ENCODE measurements around the gene CD2BP2.

Gene CD2BP2

DNA sequence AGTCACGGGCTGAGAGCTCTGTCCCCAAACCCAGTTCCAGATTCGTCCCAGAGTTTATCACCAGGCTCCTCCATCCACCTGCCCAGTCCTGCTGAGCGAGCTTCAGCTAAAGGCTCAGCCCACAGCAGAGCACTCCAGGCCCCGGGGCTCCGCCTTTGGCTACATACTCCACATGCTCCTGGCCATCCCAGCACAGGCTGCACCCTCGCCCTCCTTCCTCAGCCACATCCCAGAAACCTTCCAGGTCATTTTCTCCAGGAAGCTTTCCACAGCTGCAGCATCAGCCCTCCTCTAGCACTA, 4.7 kb upstream of the CD2BP2 start:
- no peaks in the 10 kb centered on the region for H3K27me3 ChIP-seq (ENCODE audit: insufficient read depth, low read length, poor library complexity, severe bottlenecking)
- no peak overlapping the region for H3K4me2 ChIP-seq (ENCODE audit: low read depth, low read length, poor library complexity, severe bottlenecking)
- H3K9ac ChIP-seq (ENCODE audit: low read depth, low read length, poor library complexity, severe bottlenecking), result no peak overlapping the region
- peaks cover 76% of the 10 kb centered on the region for H3K79me2 ChIP-seq (ENCODE audit: insufficient read depth, low read length)
- TF ChIP-seq EZH2phosphoT487 (IDR thresholded peaks at IDR 0.05; ENCODE audit: borderline replicate concordance), result no peak
- TF ChIP-seq, protein P1, sequence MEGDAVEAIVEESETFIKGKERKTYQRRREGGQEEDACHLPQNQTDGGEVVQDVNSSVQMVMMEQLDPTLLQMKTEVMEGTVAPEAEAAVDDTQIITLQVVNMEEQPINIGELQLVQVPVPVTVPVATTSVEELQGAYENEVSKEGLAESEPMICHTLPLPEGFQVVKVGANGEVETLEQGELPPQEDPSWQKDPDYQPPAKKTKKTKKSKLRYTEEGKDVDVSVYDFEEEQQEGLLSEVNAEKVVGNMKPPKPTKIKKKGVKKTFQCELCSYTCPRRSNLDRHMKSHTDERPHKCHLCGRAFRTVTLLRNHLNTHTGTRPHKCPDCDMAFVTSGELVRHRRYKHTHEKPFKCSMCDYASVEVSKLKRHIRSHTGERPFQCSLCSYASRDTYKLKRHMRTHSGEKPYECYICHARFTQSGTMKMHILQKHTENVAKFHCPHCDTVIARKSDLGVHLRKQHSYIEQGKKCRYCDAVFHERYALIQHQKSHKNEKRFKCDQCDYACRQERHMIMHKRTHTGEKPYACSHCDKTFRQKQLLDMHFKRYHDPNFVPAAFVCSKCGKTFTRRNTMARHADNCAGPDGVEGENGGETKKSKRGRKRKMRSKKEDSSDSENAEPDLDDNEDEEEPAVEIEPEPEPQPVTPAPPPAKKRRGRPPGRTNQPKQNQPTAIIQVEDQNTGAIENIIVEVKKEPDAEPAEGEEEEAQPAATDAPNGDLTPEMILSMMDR (conservative IDR thresholded peaks at IDR 0.05; ENCODE audit: low read length), result no peak
- no peak overlapping the region for H3K4me3 ChIP-seq (ENCODE audit: low read length, poor library complexity, severe bottlenecking)
- no peaks in the 10 kb centered on the region for H3K9me2 ChIP-seq (replicated peaks; ENCODE audit: low read depth, low read length)
- H3F3A ChIP-seq (ENCODE audit: low read depth), result no peaks in the 10 kb centered on the region
- H3K4me1 ChIP-seq (ENCODE audit: insufficient read depth, low read length, poor library complexity, severe bottlenecking), result peaks cover 21% of the 10 kb centered on the region
- no peak overlapping the region for H2AFZ ChIP-seq (ENCODE audit: low read length)
- H4K20me1 ChIP-seq (ENCODE audit: insufficient read depth, low read length, poor library complexity, severe bottlenecking), result peaks cover 9% of the 10 kb centered on the region
- peaks cover 37% of the 10 kb centered on the region; the same call in 1 of the 2 replicates for H3K36me3 ChIP-seq (ENCODE audit: insufficient read depth, low read length)
- no peaks in the 10 kb centered on the region for H3K9me3 ChIP-seq (ENCODE audit: insufficient read depth, low read depth, low read length)

DNA sequence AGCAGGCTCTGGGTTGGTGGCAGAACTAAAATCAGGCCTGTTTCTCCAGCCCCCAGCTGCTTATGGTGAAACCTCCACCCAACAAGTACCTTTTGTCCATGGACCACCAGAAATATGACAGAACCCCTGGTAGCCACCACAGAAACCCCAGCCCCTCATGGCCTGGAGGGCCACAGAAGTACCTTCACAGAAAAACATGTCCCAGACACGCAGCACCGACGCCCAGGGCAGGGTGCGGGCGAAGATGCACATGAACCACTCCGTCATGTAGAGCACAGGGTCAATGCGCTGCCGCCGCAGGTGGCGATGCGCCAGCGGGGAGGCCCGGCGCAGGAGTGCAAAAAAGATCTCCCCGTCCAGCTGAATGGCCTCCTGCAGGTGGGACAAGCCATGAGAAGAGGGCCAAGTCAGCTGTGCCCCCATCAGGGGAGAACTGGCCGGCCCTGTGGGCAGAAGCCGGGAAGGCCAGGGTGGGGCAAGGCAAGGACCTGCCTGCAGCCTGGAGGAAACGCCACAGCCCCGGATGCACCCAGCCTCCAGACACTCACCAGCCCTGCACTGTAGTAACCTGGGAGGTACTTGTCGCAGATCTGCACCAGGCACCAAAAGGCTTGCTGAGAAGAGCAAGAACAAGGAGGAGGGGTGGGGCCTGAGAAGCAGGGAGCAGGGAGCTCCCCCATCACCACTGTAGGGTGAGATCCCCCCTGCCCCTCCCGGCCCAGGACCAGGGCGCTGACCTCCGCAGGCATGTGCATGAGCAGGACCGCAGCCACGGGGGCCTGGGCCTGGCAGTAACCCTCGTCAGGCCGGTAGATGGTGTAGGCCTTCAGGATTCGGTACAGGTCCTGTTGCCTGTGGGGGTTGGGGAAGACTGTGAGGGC, 4.1 kb upstream of the CD2BP2 start:
- H3K9me2 ChIP-seq (replicated peaks; ENCODE audit: low read depth, low read length), result no peaks in the 10 kb centered on the region
- H3K79me2 ChIP-seq (ENCODE audit: insufficient read depth, low read length), result peaks cover 76% of the 10 kb centered on the region
- no peak overlapping the region for H3K4me3 ChIP-seq (ENCODE audit: low read length, poor library complexity, severe bottlenecking)
- H3F3A ChIP-seq (ENCODE audit: low read depth), result no peaks in the 10 kb centered on the region
- TF ChIP-seq, protein P1 (conservative IDR thresholded peaks at IDR 0.05; ENCODE audit: low read length), result no peak
- TF ChIP-seq EZH2phosphoT487 (IDR thresholded peaks at IDR 0.05; ENCODE audit: borderline replicate concordance), result no peak
- H3K4me1 ChIP-seq (ENCODE audit: insufficient read depth, low read length, poor library complexity, severe bottlenecking), result peaks cover 15% of the 10 kb centered on the region
- H2AFZ ChIP-seq (ENCODE audit: low read length), result no peak overlapping the region
- H3K27me3 ChIP-seq (ENCODE audit: insufficient read depth, low read length, poor library complexity, severe bottlenecking), result no peaks in the 10 kb centered on the region
- H3K9ac ChIP-seq (ENCODE audit: low read depth, low read length, poor library complexity, severe bottlenecking), result no peak overlapping the region
- H3K4me2 ChIP-seq (ENCODE audit: low read depth, low read length, poor library complexity, severe bottlenecking), result no peak overlapping the region
- H3K36me3 ChIP-seq (ENCODE audit: insufficient read depth, low read length), result peaks cover 37% of the 10 kb centered on the region; the same call in 1 of the 2 replicates
- H3K9me3 ChIP-seq (ENCODE audit: insufficient read depth, low read depth, low read length), result no peaks in the 10 kb centered on the region
- peaks cover 5% of the 10 kb centered on the region for H4K20me1 ChIP-seq (ENCODE audit: insufficient read depth, low read length, poor library complexity, severe bottlenecking)

- Histone ChIP-seq H2AFZ (ENCODE audit: low read length) (no peak overlapping the region), H3K9me2 (replicated peaks; ENCODE audit: low read depth, low read length) (no peaks in the 10 kb centered on the region), H3K4me3 (ENCODE audit: low read length, poor library complexity, severe bottlenecking) (no peak overlapping the region), H3K36me3 (ENCODE audit: insufficient read depth, low read length) (peaks cover 37% of the 10 kb centered on the region; the same call in 1 of the 2 replicates), H3K9me3 (ENCODE audit: insufficient read depth, low read depth, low read length) (no peaks in the 10 kb centered on the region), H3K4me1 (ENCODE audit: insufficient read depth, low read length, poor library complexity, severe bottlenecking) (peaks cover 20% of the 10 kb centered on the region), H3K27me3 (ENCODE audit: insufficient read depth, low read length, poor library complexity, severe bottlenecking) (no peaks in the 10 kb centered on the region), H3K4me2 (ENCODE audit: low read depth, low read length, poor library complexity, severe bottlenecking) (no peak overlapping the region), H3F3A (ENCODE audit: low read depth) (no peaks in the 10 kb centered on the region), H3K9ac (ENCODE audit: low read depth, low read length, poor library complexity, severe bottlenecking) (no peak overlapping the region), H4K20me1 (ENCODE audit: insufficient read depth, low read length, poor library complexity, severe bottlenecking) (peaks cover 12% of the 10 kb centered on the region), H3K79me2 (ENCODE audit: insufficient read depth, low read length) (peaks cover 76% of the 10 kb centered on the region)
- TF ChIP-seq EZH2phosphoT487 (IDR thresholded peaks at IDR 0.05; ENCODE audit: borderline replicate concordance), result no peak
- TF ChIP-seq, protein P1 (conservative IDR thresholded peaks at IDR 0.05; ENCODE audit: low read length), result no peak
These were observed 3.4 kb upstream of the CD2BP2 start for GRCh38 chr16:30358577-30358936.

Data from Loucy (cell line).